IMR-90 (cell line): Measurements from ENCODE around the gene MAN2B1. TPM values are rescaled to one million over a fixed set of nuclear protein-coding genes. Genes with fewer than 3 reads are reported as not detected.
A peak's percentile ranks its signal among the peaks of the same experiment; 100 is the strongest.

Source experiments
- ATAC-seq: fragments of 200-7000 bp; cut with Tn5 transposase; 2 replicates; pipeline ENCODE4 v1.9.1; 2020; ENCODE audit warnings: low read depth, mild to moderate bottlenecking, moderate library complexity
- BruUV-seq: library from RNA; stranded (reverse); fragments of 400-500 nt; replicated peaks from 2 replicates; lab custom pipeline; 2021; lab: Mats Ljungman, UMichigan
- CTCF ChIA-PET: fragments of 300-600 bp; formaldehyde crosslinking; extraction: SDS; loops from one replicate; lab custom pipeline; 2021; ENCODE audit warnings: antibody characterized with exemption; lab: Yijun Ruan, JAX
- POLR2A ChIA-PET: fragments of 300-600 bp; sonication (Branson Sonifier 250); formaldehyde crosslinking; loops from one replicate; lab custom pipeline; 2022; ENCODE audit warnings: antibody characterized with exemption; ENCODE audit not compliant: unreplicated experiment; lab: Charles Lee
- DNase-seq: peaks from one replicate; pipeline ENCODE4 v3.0.0; 2013
- H2AFZ ChIP-seq: replicated peaks from 2 replicates; pipeline ENCODE3; 2013; ENCODE audit warnings: low read length, mild to moderate bottlenecking; ENCODE audit not compliant: poor library complexity
- H2AK5ac ChIP-seq: 2 replicates; pipeline ENCODE4 v1.6.1; 2013; ENCODE audit warnings: low read depth, low read length, inconsistent platforms
- H2AK9ac ChIP-seq: replicated peaks from 2 replicates; pipeline ENCODE3; 2013; ENCODE audit warnings: mild to moderate bottlenecking, low read depth, low read length, moderate library complexity; ENCODE audit not compliant: poor library complexity
- H2BK120ac ChIP-seq: 2 replicates; pipeline ENCODE4 v1.6.1; 2013; ENCODE audit warnings: low read depth, low read length, inconsistent platforms
- H2BK15ac ChIP-seq: 3 replicates; pipeline ENCODE4 v1.6.1; 2013; ENCODE audit warnings: low read depth, low read length, inconsistent platforms
- H2BK20ac ChIP-seq: 2 replicates; pipeline ENCODE4 v1.6.1; 2013; ENCODE audit warnings: low read depth, mild to moderate bottlenecking, inconsistent platforms, low read length, moderate library complexity
- H2BK5ac ChIP-seq: 2 replicates; pipeline ENCODE4 v1.6.1; 2013; ENCODE audit warnings: mild to moderate bottlenecking, low read depth, low read length, inconsistent platforms; ENCODE audit not compliant: poor library complexity, severe bottlenecking
- H3K14ac ChIP-seq: replicated peaks from 2 replicates; pipeline ENCODE4 v1.6.1; 2013; ENCODE audit warnings: low read depth, low read length, inconsistent platforms
- H3K18ac ChIP-seq: 2 replicates; pipeline ENCODE4 v1.6.1; 2013; ENCODE audit warnings: low read depth, low read length, control low read depth
- H3K23ac ChIP-seq: 2 replicates; pipeline ENCODE4 v1.6.1; 2013; ENCODE audit warnings: low read depth, low read length, inconsistent platforms
- H3K27ac ChIP-seq: 2 replicates; pipeline ENCODE4 v1.5.1; 2013; ENCODE audit warnings: mild to moderate bottlenecking, control low read depth, low read length; ENCODE audit not compliant: insufficient read depth
- H3K27me3 ChIP-seq: 2 replicates; pipeline ENCODE4 v1.6.1; 2013; ENCODE audit warnings: low read length; ENCODE audit not compliant: control insufficient read depth, insufficient read depth
- H3K36me3 ChIP-seq: 2 replicates; pipeline ENCODE4 v1.6.1; 2013; ENCODE audit warnings: low read length, mixed read lengths; ENCODE audit not compliant: control insufficient read depth, insufficient read depth
- H3K4ac ChIP-seq: 2 replicates; pipeline ENCODE4 v1.6.1; 2013; ENCODE audit warnings: low read depth, low read length, inconsistent platforms
- H3K4me1 ChIP-seq: 2 replicates; pipeline ENCODE4 v1.6.1; 2013; ENCODE audit warnings: low read length, mixed read lengths; ENCODE audit not compliant: control insufficient read depth, insufficient read depth
- H3K4me2 ChIP-seq: 2 replicates; pipeline ENCODE4 v1.6.1; 2013; ENCODE audit warnings: low read depth, mild to moderate bottlenecking, control low read depth, low read length, moderate library complexity
- H3K4me3 ChIP-seq: 2 replicates; pipeline ENCODE4 v1.5.1; 2013; ENCODE audit warnings: low read depth, mild to moderate bottlenecking, control low read depth, low read length, moderate library complexity; ENCODE audit not compliant: insufficient read depth
- H3K56ac ChIP-seq: 2 replicates; pipeline ENCODE4 v1.6.1; 2013; ENCODE audit warnings: low read length, inconsistent platforms; ENCODE audit not compliant: insufficient read depth; ENCODE audit errors: extremely low read depth
- H3K79me1 ChIP-seq, 2 experiments: 2 replicates each; pipeline ENCODE4 v1.6.1; 2013; ENCODE audit warnings: low read length in 2 of 2, inconsistent platforms in 1 of 2, low read depth in 1 of 2
- H3K9ac ChIP-seq: 2 replicates; pipeline ENCODE4 v1.6.1; 2013; ENCODE audit warnings: low read depth, low read length, control low read depth
- H3K9me1 ChIP-seq: 2 replicates; pipeline ENCODE4 v1.6.1; 2013; ENCODE audit warnings: low read length, inconsistent platforms; ENCODE audit not compliant: insufficient read depth
- H3K9me3 ChIP-seq: 2 replicates; pipeline ENCODE4 v1.6.1; 2013; ENCODE audit warnings: low read length; ENCODE audit not compliant: control insufficient read depth, insufficient read depth
- H4K20me1 ChIP-seq: 2 replicates; pipeline ENCODE4 v1.6.1; 2013; ENCODE audit warnings: low read length, inconsistent platforms; ENCODE audit not compliant: insufficient read depth
- H4K5ac ChIP-seq: 2 replicates; pipeline ENCODE4 v1.6.1; 2013; ENCODE audit warnings: mild to moderate bottlenecking, low read depth, low read length, control low read depth
- H4K8ac ChIP-seq, 2 experiments: 2 replicates each; pipeline ENCODE4 v1.6.1; 2013; ENCODE audit warnings: low read depth in 2 of 2, low read length in 2 of 2, control low read depth in 1 of 2, inconsistent platforms in 1 of 2
- H4K91ac ChIP-seq: 2 replicates; pipeline ENCODE4 v1.6.1; 2013; ENCODE audit warnings: low read depth, low read length, inconsistent platforms; ENCODE audit not compliant: insufficient read depth
- CHD1 ChIP-seq: IDR thresholded peaks from 2 replicates; pipeline ENCODE4 v1.6.1; 2012; ENCODE audit warnings: low read depth, low read length, improper control_type of control experiment
- ELK1 ChIP-seq: fragments of 150-350 bp; IDR thresholded peaks from 2 replicates; pipeline ENCODE4 v1.6.1; 2016; ENCODE audit warnings: low read depth, mild to moderate bottlenecking, low read length, moderate library complexity, borderline replicate concordance
- NFE2L2 ChIP-seq: fragments of 150-350 bp; IDR thresholded peaks from 2 replicates; pipeline ENCODE4 v1.6.1; 2016; ENCODE audit warnings: low read depth, mild to moderate bottlenecking, low read length
- POLR2A ChIP-seq: IDR thresholded peaks from 2 replicates; pipeline ENCODE4 v1.6.1; 2012; ENCODE audit warnings: mild to moderate bottlenecking, low read depth, low read length
- RAD21 ChIP-seq: IDR thresholded peaks from 2 replicates; pipeline ENCODE4 v1.6.1; 2012; ENCODE audit warnings: low read length, improper control_type of control experiment
- RCOR1 ChIP-seq: IDR thresholded peaks from 2 replicates; pipeline ENCODE4 v1.6.1; 2012; ENCODE audit warnings: mild to moderate bottlenecking, low read length, improper control_type of control experiment; ENCODE audit not compliant: insufficient replicate concordance
- RFX5 ChIP-seq: IDR thresholded peaks from 2 replicates; pipeline ENCODE4 v1.8.0; 2012; ENCODE audit warnings: low read depth, mild to moderate bottlenecking, low read length, moderate library complexity
- SMC3 ChIP-seq: fragments of 150-350 bp; IDR thresholded peaks from 2 replicates; pipeline ENCODE4 v1.6.1; 2016; ENCODE audit warnings: low read depth, mild to moderate bottlenecking, antibody characterized with exemption, low read length, moderate library complexity
- USF2 ChIP-seq: fragments of 150-350 bp; IDR thresholded peaks from 2 replicates; pipeline ENCODE4 v1.6.1; 2017; ENCODE audit warnings: mild to moderate bottlenecking, antibody characterized with exemption, low read length, low read depth
- WGBS, 2 experiments: methylation state at CpG; one replicate each; pipeline versions ENCODE4 v1.1.5 to v1.1.7; 2013; ENCODE audit warnings: missing lambda C conversion rate in 2 of 2; ENCODE audit not compliant: insufficient read length in 1 of 2; ENCODE audit errors: extremely low coverage in 2 of 2; 5-methylcytosine and 5-hydroxymethylcytosine counted together
- dilution Hi-C: fragments of 300-500 bp; cut with HindIII; formaldehyde crosslinking; loops from one replicate; pipeline ENCODE4 v1.14.3; 2018; ENCODE audit warnings: low sequenced_read_pairs; ENCODE audit not compliant: unreplicated experiment
- in situ Hi-C: fragments of 300-500 bp; cut with MboI; formaldehyde crosslinking; loops from 3 replicates; pipeline ENCODE4 v1.14.3; 2019; ENCODE audit warnings: low sequenced_read_pairs, inconsistent platforms, mixed read lengths
- intact Hi-C: fragments of 100-400 bp; cut with micrococcal nuclease; formaldehyde crosslinking; loops from 2 replicates; pipeline ENCODE4 v1.10.0; 2022
- polyA plus RNA-seq, 3 experiments: library from polyadenylated mRNA; depleted of rRNA; stranded (reverse); fragments of >200 nt; gene quantifications; 2 replicates each; pipeline ENCODE4 v1.2.3, GENCODE V29; 2012; ENCODE audit warnings: low replicate concordance in 1 of 3
- total RNA-seq: library from RNA; depleted of rRNA; stranded (reverse); fragments of >200 nt; gene quantifications from 2 replicates; pipeline ENCODE4 v1.2.3, GENCODE V29; 2012

The MAN2B1 gene
- total and polyA plus RNA-seq, 2 of the 4 experiments (the other 2 are of a cell fraction): 10.4 to 55.4 TPM

GRCh38 chr19:12696366-12697335 is 30.1 kb upstream of the MAN2B1 start, which contains the start of gene FBXW9 (continued):
- no peak for TF ChIP-seq RFX5
- no peak for TF ChIP-seq NFE2L2
- no peak for TF ChIP-seq RCOR1
- peak; percentile 43; the same call in 1 of the 2 replicates for TF ChIP-seq POLR2A

DNA sequence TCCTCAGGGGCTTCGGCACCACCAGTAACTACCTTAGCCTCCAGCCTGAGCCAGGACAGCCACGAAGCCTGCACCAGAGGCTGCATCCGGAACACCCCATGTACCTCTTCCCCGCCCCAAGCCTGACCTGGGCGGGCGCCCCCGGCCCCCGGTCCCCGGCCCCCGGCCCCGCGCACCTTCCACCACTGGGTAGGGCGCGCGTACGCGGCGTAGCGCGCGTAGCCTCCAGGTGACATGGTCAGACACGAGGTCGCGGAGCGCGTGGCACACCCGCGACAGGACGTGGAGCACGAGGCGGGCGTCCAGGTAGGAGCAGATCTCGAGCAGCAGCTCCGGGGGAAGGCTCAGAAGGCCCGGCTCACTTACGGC is 29.4 kb upstream of the MAN2B1 start:
- peak overlapping the region; percentile 80 for H3K4me3 ChIP-seq
- BruUV-seq: no TSS peak
- intact Hi-C loops (no loop called here), dilution Hi-C loops (no loop called here), in situ Hi-C loops (no loop called here)
- DNase-seq (no peak), ATAC-seq (no peak; the same call in 1 of the 2 replicates)
- peak overlapping the region; percentile 90 for H3K4me2 ChIP-seq
- H2BK120ac ChIP-seq: no peak overlapping the region
- H3K9me1 ChIP-seq: no peaks in the 10 kb centered on the region; the same call in 1 of the 2 replicates
- H3K9ac ChIP-seq: peak overlapping the region; percentile 64
- TF ChIP-seq RAD21: no peak
- no peak for TF ChIP-seq USF2
- no peak for TF ChIP-seq SMC3
- TF ChIP-seq NFE2L2: no peak
- TF ChIP-seq CHD1: no peak
- TF ChIP-seq POLR2A: no peak
- no peak for TF ChIP-seq ELK1
- H4K8ac ChIP-seq: peak overlapping the region; percentile 88 to 97; a peak in 2 of 4 replicates
- ChIA-PET POLR2A (interaction anchor here (0.6 to 0.8 kb wide), 2 partner anchors 11 to 85 kb away, joined by 3 to 6 read pairs; partner anchors contain the start of genes ZNF490 and ZNF791), CTCF (no interaction called here)
- no peak overlapping the region for H2BK5ac ChIP-seq
- H3K79me1 ChIP-seq: peaks cover 7 to 27% of the 10 kb centered on the region in 2 experiments
- 4% methylated on average over 23 of the region's 36 CpGs; no CpG with 5 or more reads in 1 of the 2 experiments for WGBS, 2 experiments
- H3K27me3 ChIP-seq: no peaks in the 10 kb centered on the region
- no peak overlapping the region for H3K4ac ChIP-seq
- peak overlapping the region; percentile 93 for H2AFZ ChIP-seq
- no peak overlapping the region for H3K18ac ChIP-seq
- no peak overlapping the region for H3K56ac ChIP-seq
- H2AK5ac ChIP-seq: no peak overlapping the region
- no peak overlapping the region for H3K14ac ChIP-seq
- no peaks in the 10 kb centered on the region for H3K9me3 ChIP-seq
- no peak overlapping the region for H2BK20ac ChIP-seq
- H4K5ac ChIP-seq: no peak overlapping the region
- peak overlapping the region; percentile 89 for H2AK9ac ChIP-seq
- H3K4me1 ChIP-seq: peaks cover 2% of the 10 kb centered on the region; the same call in 1 of the 2 replicates
- H3K27ac ChIP-seq: peak overlapping the region; percentile 40; the same call in 1 of the 2 replicates
- no peak overlapping the region for H3K23ac ChIP-seq
- H4K91ac ChIP-seq: no peak overlapping the region; the same call in 1 of the 2 replicates
- no peak overlapping the region for H2BK15ac ChIP-seq
- no peaks in the 10 kb centered on the region; the same call in 1 of the 2 replicates for H4K20me1 ChIP-seq
- H3K36me3 ChIP-seq: peaks cover 21% of the 10 kb centered on the region
